NT2/D1 (cell line): Measurements from ENCODE around the gene GSG1L.

Source experiments
- SUZ12 ChIP-seq: IDR thresholded peaks from 2 replicates; pipeline ENCODE4 v1.6.1; 2011; ENCODE audit not compliant: insufficient read length, insufficient read depth; ENCODE audit errors: extremely low read depth
- YY1 ChIP-seq: IDR thresholded peaks from 2 replicates; pipeline ENCODE4 v1.6.1; 2011; ENCODE audit not compliant: insufficient read length, insufficient read depth
- ZNF274 ChIP-seq: IDR thresholded peaks from 2 replicates; pipeline ENCODE4 v1.6.1; 2011; ENCODE audit warnings: mild to moderate bottlenecking, low read depth, low read length

DNA sequence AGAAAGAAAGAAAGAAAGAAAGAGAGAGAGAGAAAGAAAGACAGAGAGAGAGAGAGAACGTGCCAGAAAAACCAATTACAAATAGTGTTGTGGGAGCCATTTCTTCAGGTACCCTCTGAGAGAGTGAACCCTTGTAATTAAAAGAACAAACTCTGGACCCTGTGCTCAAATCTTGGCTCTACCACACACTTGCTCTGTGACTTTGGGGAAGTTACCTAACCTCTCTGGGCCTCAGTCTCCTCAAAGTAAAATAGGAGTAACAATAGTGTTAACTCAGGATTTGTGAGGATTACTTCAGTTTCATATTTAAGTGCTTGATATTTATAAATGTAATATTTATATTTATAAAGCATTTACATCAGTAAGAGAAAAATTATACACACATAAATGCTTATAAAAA is 139.8 kb downstream of the GSG1L start:
- TF ChIP-seq ZNF274 = no peak
- TF ChIP-seq YY1 = no peak
- no peak for TF ChIP-seq SUZ12
